LNCaP clone FGC (cell line): ENCODE results near the gene PPAT.

ENCODE experiments used
- DNase-seq: peaks from one replicate; pipeline ENCODE4 v3.0.0-alpha.2; 2011; ENCODE audit warnings: low read depth
- H3K4me3 ChIP-seq: 2 replicates; pipeline ENCODE4 v1.5.1; 2011; ENCODE audit warnings: mild to moderate bottlenecking, low read depth, low read length, control low read depth
- TF ChIP-seq, protein P1 (sequence below): IDR thresholded peaks from 2 replicates; pipeline ENCODE4 v1.5.1; 2012; ENCODE audit warnings: mild to moderate bottlenecking; ENCODE audit not compliant: control insufficient read depth, insufficient read depth; ENCODE audit errors: extremely low read depth

The PPAT gene

DNA sequence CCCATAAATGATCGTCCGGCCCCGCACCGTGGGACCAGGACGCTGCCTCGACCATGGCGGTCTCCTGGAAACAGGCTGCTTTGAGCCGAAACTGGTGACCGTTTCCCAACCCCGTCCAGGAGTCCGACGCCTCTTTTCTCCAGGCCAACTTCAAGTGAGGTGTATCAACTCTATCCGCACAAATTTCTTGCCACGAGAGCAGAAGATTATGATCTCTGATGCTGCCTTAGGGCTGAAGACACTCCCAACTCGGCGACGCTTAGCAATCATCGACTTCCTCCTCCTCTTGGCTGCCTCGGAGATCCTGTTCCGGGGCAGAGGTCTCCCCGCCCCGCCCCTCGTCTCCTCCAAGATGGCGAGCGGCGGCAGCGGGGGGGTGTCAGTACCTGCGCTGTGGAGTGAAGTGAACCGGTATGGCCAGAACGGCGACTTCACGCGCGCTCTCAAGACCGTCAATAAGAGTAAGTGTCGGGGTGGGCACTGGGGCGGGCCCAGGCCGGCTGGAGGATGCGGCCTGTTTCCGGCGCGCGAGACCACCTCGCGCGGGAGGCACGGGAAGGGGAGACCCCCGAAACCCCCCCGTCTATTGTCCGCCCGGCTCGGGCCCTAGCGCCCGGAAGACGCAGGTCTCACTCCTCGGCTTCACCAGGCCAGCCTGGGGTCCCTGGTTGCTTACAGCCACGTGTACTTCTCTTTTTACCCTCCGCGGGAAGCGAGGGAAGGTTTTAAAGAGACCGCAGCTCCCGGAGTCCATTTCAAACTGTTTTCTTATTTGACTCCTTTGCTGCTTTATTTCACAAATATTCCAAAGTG, 32.1 kb upstream of the PPAT start, which contains the start of gene SRP72:
SRP72 (plus strand) TSS at position 334 of the 813 bp plus-strand sequence; CDS start at position 353, 19 bp downstream.
- TF ChIP-seq, protein P1, sequence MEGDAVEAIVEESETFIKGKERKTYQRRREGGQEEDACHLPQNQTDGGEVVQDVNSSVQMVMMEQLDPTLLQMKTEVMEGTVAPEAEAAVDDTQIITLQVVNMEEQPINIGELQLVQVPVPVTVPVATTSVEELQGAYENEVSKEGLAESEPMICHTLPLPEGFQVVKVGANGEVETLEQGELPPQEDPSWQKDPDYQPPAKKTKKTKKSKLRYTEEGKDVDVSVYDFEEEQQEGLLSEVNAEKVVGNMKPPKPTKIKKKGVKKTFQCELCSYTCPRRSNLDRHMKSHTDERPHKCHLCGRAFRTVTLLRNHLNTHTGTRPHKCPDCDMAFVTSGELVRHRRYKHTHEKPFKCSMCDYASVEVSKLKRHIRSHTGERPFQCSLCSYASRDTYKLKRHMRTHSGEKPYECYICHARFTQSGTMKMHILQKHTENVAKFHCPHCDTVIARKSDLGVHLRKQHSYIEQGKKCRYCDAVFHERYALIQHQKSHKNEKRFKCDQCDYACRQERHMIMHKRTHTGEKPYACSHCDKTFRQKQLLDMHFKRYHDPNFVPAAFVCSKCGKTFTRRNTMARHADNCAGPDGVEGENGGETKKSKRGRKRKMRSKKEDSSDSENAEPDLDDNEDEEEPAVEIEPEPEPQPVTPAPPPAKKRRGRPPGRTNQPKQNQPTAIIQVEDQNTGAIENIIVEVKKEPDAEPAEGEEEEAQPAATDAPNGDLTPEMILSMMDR = no peak
- peak; percentile 88 for DNase-seq

DNA sequence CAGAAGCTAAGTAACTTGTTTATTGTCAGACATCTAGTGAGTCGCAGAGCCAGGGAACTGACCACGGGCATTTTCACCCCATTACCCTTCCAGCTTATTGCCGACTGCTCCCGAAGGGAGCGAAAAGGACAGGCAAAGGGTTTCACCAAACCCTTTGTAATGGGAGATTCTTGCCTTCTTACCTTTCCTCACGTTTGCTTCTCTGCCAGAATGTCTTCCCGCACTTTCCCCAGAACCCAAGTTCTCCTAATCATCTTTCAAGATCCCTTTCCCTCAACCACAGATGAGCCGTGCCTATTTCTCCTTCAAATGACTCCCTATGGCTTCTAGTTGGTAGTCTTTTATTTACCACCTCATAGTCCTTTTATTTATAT, 31.5 kb upstream of the PPAT start:
- DNase-seq = no peak
- TF ChIP-seq, protein P1 = no peak
- peak overlapping the region; percentile 87 for H3K4me3 ChIP-seq

More for the DNA sequence above, 32.1 kb upstream of the PPAT start, which contains the start of gene SRP72:
- peak within 1 kb of the TSS; percentile 87 for H3K4me3 ChIP-seq

DNA sequence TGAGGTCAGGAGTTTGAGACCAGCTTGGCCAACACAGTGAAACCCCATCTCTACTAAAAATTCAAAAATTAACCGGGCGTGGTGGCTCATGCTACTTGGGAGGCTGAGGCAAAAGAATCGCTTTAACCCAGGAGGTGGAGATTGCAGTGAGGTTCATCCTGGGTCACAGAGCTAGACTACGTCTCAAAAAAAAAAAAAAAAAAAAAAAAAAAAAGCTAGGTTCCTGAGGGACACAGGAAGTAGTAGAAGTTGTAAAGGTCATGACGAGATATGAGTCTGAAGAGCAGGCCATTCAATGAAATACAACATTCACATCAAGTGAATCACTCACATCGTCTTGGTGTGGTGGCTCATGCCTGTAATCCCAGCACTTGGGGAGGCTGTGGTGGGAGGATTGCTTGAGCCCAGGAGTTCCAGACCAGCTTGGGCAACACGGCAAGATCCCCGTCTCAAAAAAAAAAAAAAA, 30.9 kb upstream of the PPAT start:
- peak overlapping the region; percentile 87 for H3K4me3 ChIP-seq
- peak; percentile 38 for DNase-seq

DNA sequence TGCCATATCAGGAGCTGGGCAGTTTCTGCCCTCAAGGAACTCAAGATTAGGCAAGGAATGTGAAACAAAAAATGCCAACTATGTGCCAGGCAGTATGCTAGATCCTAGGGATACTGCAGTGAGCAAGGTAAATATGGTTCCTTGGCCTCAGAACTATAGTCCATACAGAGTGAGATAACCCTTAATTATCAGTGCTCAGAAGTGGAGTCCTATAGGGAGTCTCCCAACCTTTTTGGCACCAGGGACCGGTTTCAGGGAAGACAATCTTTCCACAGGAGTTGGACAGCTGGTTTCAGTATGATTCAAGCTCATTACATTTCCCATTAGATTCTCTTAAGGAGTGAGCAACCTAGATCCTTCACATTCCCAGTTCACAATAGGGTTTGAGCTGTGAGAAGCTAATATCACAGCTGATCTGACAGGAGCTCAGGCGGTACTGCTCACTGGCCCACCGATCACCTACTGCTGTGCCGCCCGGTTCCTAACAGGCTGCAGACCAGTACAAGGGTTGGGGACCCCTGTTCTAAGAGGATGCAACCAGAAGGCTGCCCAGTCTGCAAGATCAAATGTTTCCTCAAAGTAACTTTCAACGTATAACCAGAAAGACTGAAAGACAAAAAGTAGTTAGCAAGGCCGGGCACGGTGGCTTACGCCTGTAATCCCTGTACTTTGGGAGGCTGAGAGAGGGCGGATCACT, 30.3 kb upstream of the PPAT start:
- no peak for DNase-seq
- TF ChIP-seq, protein P1 = no peak
- H3K4me3 ChIP-seq = peak overlapping the region; percentile 87

DNA sequence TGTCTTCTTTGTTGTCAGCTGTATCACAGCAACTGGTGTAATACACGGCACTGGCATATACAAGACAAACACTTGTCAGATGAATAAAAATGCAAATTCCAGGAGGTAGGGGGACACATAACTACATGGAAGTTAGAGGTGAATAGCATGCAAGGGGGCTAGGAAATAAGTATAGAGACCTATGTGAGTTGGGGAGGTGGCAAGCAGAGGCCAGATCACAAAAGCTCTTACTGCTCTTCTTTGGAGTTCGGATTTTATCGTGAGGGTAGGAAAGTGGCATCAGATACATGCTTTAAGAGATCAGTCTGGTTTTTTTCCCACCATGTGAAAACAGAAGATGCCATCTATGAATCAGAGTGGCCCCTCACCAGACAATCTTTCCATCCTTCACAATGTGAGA, 29.2 kb upstream of the PPAT start:
- TF ChIP-seq, protein P1 = no peak
- no peak overlapping the region for H3K4me3 ChIP-seq
- DNase-seq = no peak

DNA sequence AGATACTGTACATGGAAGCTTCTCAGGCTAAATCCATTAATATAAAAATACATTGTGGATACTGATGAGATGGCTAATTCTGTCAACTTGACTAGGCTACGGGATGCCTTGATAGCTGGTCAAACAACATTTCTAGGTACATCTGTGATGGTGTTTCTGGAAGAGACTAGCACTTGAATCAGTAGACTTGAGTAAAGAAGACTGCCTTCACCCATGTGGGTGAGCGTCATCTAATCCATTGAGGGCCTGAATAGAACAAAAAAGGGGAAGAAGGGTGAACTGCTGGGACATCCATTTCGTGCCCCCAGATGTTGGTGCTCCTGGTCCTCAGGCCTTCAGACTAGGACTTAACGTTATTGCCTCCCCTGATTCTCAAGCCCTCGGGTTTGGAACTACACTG, 28.3 kb upstream of the PPAT start:
- DNase-seq = no peak
- TF ChIP-seq, protein P1 = no peak
- no peak overlapping the region for H3K4me3 ChIP-seq

DNA sequence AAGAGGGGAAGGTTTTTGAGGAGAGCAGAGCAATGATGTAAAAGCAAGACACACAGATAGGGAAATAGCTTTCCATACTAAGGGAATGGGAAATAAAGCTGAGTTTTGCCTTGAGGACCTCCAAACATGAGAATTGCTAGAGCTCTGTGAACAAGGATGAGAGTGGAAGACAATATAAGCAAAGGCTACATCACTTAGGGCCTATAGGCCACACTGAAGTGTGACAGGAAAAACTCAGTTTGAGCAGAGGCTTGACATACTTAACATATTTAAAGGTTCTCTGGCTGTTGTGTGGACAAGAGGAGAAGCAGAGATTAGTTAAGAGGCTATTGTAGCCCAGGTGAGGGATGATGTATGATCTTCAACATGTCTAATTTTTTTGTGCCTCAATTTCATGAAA, 26.7 kb upstream of the PPAT start:
- no peak for DNase-seq
- no peak overlapping the region for H3K4me3 ChIP-seq
- TF ChIP-seq, protein P1 = no peak
